GM19240 (cell line): ENCODE results near the gene ADCY4.
A peak's percentile ranks its signal among the peaks of the same experiment; 100 is the strongest.
"Not testable (repeated sequence)": the region's sequence is repeated elsewhere in the genome, so short reads cannot be mapped to it uniquely, and the experiment has no call there.

Experiments used
- DNase-seq: peaks from one replicate; pipeline ENCODE4 v3.0.0; 2011; ENCODE audit warnings: low spot score; ENCODE audit not compliant: insufficient read length

ADCY4 gene

DNA sequence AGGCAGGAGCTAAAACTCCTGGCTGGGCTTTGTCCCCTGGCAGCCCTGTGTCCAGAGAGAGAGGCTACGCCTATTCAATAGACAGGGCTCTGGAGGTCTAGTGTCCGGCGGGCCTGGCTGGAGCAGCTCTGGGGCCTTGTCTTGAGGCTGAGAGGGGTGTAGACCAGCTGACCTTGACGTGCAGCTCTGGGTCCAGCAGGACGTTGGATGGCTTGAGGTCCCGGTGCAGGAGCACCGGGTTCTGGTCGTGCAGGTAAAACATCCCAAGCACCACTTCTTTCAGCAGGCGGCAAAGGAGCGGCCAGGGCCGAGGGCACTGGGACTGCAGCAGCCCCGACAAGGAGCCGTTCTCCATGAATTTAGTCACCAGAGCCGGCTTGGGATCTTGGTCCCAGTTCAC lies 4.0 kb upstream of the ADCY4 start:
- DNase-seq: no peak

DNA sequence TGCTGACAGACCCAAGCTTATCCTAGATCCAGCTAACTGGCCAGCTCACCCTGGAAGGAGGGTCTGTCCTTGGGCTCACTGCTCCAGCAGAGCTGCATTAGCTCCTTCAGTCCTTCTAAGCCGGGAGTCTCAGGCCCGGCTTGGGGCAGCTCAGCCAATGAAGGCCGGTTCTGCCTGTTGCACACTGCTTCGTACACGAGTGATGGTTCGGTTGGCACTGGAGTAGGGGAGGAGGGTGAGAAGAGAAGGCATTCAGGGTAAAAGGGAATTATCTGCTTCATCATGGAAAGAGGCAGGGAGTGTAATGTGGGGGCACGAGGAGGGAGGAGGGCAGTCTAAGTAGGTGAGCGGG lies 2.9 kb upstream of the ADCY4 start:
- DNase-seq: no peak

GRCh38 chr14:24337144-24337823 lies 2.4 kb upstream of the ADCY4 start:
- no peak for DNase-seq

GRCh38 chr14:24335461-24336171 lies 745 bp upstream of the ADCY4 start:
- no peak for DNase-seq

DNA sequence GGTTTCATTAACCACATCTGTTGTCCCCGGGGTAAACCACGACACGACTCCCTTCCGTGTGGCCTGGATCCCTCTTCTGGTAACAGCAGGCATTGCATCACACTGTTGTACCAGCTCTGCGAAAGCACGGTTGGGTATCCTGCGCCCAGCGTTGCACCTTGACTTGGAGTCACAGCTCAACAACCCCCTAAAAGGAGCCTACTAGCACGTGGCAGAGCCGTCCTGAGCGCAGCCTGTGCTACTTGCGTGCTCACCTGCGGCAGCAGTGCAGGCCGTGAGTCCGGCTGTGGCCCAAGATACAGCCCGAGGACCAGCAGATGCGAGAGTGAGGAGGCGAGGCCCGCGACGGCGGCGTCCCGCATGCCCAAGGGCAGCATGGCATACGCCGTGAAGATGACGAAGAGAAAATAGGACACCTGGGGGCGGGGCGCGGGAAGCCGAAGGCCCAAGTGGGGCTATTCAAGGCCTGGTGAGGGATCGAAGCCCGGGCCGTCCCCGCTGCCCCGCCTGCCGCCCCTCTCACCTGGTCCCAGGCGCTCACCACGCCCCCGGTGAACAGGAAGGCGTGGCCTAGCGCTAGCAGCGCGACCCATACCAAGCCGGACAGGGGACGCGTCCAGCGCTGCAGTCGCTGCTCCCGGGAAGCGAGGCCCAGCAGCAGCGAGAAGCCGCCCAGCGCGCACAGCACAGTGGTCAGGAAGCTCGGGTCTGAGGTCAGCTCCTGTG lies 2.4 kb downstream of the ADCY4 start:
- DNase-seq: peak; percentile 85

GRCh38 chr14:24331731-24332267 lies 3.1 kb downstream of the ADCY4 start:
- no peak for DNase-seq

DNA sequence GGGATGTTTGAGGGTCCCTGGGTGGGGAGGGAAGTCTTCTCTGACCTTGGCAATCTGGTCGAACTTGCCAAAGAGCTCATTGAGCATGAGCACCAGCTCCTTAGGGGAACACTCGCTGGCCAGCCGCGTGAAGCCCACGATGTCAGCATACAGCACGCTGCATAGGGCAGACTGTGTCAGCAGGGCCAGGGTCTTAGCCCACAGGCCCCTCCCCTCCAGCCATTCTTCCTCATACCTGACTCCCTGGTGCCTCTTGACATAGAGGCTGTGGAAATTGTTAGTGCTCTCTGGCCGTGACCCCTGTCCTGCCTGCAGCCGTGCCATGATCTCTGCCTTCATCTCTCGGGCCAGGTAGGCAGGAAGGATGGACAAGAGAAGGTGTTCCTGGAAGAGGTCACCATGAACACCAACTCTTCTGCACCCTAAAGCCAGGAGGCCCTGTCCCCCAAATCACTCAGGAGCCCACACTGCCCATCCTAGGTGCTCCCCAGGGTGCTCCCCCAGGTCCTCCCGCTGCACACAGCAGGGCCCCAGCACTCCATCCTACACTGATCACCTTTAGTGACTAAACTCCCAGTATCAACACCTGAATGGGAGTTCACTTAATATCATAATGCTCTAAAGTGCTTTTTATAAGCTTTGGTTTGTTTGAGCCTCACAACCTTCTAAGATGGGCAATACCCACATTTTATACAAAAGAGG lies 3.7 kb downstream of the ADCY4 start:
- no peak for DNase-seq

DNA sequence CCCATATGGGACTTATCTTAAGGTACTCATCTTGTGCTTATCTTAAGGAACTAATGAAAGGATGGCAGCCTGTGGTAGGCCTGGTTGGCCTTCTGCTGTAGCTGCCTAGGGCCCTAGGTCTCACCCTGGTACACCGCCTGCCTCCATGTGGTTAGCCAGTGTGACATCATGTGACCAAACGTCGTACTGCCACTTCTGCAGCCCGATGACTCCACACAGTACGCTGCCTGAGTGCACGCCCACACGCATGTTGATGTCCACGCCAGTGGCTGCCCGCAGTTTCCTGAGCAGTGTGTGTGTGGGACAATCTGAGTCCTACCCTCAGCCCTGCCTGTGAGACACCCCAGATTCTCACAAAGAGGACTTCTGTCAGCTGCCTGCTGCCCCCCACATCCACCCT lies 5.1 kb downstream of the ADCY4 start:
- DNase-seq: no peak

GRCh38 chr14:24329073-24329663 lies 5.7 kb downstream of the ADCY4 start:
- DNase-seq: no peak

- not testable (repeated sequence) for DNase-seq
Observed at GRCh38 chr14:24327914-24328313, 7.0 kb downstream of the ADCY4 start.

GRCh38 chr14:24327303-24327702 lies 7.6 kb downstream of the ADCY4 start:
- DNase-seq: no peak

DNA sequence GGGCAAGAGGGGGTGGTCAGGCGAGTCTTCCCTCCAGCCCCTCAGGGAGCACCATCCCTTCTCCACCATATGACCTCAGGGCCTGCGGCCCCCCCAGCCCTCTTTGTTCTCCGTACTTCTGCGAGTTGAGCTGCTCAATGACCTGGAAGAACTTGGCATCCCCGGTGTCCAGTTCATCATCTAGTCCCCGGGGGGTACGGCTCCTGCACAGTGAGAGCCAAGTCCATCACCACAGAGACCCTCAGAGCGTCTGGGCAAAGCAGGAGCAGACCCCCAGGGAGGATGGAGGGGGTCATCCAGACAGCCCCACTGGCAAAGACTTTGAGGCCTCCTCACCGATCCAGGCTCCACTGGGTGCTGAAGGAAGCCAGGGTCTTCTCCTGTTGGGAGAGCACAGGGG lies 8.9 kb downstream of the ADCY4 start:
- no peak for DNase-seq

DNA sequence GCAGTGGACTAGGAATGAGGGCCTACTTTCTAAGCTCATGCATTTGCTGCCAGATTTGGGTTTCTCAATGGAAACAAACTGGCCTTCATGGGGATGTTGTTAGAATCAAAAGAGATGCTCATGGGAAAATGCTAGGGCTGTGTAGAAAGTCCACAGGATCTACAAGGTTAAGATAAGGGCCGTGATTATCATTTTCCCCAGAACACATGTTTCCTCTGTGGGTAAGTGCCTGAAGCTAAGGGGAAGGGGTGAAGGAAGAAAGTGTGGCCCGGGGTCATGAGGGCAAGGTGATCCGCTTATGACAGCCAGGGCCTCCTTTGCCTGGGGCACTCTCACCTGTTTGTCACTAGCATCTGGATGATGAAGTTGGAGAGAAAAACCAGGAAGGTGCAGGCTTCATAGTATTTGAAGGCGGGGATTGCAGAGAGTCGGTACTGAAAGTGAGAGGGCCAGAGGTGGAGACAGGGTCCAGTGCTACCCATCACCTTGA lies 9.8 kb downstream of the ADCY4 start:
- no peak for DNase-seq

DNA sequence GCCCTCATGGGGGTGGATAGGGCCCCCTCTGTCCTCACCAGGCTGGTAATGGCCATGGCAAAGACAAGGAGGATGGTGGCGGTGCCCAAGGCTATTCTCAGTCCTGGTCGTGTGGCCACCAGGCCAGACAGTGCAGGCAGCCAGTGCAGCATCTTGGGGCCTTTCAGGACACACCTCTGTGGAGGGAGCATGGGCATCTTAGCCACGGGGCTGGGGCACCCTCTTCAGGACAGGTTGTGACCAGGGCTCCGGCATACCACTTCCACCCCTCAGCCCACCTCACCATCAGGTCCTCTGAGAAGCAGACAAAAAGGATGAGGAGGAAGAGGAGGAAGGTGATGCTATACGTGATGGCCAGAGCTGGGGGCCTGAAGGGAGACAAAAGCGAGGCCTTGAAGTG lies 10.8 kb downstream of the ADCY4 start:
- no peak for DNase-seq

GRCh38 chr14:24323341-24323740 lies 11.5 kb downstream of the ADCY4 start:
- no peak for DNase-seq

GRCh38 chr14:24322672-24323071 lies 12.2 kb downstream of the ADCY4 start:
- no peak for DNase-seq

DNA sequence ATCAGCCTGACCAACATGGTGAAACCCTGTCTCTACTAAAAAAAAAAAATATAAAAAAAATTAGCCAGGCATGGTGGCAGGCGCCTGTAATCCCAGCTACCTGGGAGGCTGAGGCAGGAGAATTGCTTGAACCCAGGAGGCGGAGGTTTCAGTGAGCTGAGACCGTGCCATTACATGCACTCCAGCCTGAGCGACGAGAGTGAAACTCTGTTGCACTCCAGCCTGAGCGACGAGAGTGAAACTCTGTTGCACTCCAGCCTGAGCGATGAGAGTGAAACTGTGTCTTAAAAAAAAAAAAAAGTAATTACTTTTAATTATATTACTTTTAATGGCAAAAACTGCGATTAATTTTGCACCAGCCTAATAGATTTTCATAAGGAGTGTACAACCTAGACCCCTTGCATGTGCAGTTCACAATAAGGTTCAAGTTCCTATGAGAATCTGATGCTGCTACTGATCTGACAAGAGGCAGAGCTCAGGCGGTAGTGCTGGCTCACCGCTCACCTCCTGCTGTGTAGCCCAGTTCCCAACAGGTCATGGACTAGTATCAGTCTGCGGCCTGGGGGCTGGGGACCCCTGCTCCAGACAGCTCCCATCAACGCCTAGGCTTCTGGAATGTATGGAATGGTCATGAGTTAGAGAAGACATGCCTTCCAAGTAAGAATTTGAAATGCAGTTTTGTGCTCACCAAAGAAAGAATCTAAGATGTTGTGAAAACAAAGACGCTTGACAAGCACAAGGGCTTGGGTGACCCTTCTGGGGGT lies 13.5 kb downstream of the ADCY4 start:
- DNase-seq: no peak

DNA sequence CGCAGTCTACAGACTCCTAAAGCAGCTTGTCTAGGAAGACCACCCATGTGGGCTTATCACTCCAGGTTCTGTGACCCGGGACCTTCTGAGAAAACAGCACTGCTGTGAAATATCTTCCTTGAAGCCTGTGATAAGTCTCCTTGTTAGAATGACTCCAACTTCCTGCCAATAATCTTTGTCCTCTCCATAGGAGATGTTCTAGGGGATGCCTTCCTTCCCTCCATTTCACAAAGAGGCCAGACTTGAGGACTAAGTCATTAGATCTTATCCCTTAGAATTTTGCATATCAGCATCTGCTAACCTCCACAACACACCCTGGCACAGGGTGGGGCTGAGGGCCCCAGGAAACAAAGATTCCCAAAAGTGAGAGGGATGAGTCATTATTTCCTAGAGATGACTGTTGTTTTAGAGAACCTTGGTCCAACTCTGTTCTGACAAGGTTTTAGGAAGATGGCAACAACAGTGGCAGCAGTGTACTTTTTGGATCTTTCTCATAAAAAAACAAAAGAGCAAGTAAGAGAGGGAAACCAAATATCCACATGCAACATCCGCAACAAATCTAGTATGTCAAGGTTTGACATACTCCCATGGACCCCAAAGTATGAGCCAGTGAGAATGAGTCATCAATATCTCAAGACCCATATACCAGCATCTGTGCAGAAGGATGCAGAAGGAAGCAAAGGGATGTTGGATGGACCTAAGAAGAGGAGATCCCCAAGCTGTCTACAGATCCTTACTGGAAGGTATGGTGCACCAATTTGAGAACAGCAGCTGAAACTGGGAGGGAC lies 17.5 kb downstream of the ADCY4 start:
- no peak for DNase-seq

GRCh38 chr14:24316597-24316950 lies 18.3 kb downstream of the ADCY4 start:
- no peak for DNase-seq
